ENCODE measurements around the gene PDGFA. TPM values are rescaled to one million over a fixed set of nuclear protein-coding genes. Genes with fewer than 3 reads are reported as not detected.

PDGFA gene
- total and polyA plus RNA-seq, 12 donors: 2.9 to 28.6 (median 13.6) TPM

DNA sequence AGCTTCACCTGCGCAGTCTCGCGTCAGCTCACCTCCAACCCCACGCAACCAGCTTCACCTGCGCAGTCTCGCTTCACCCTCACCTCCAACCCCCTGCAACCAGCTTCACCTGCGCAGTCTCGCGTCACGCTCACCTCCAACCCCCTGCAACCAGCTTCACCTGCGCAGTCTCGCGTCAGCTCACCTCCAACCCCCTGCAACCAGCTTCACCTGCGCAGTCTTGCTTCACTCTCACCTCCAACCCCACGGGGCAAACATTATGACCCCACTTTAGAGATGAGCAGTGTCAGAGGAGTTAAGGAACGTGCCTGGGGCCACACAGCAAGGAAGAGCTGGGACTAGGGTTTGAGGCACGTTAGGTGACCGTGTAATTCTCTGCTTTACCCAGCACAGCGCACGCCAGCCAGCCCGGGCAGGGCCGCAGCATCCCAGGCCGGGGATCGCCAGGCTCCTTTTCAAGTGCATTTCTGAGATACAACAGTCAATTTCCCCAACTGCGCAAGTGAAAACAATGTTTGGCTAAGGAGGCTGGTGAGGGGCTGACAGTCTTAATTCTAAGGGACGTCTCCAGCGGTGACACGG, 22.6 kb upstream of the PDGFA start:
- WGBS, 4 donors: 87 to 93% (median 89%) methylated on average over 25 to 28 of the region's 28 CpGs
- Histone ChIP-seq H3K9me3 (replicated peaks in 1 of 3) (no peaks in the 10 kb centered on the region), H3K27ac (peak overlapping the region in 1 of 5 donors; percentile 59), H3K4me3 (no peak overlapping the region), H3K36me3 (replicated peaks in 1 of 2) (no peaks in the 10 kb centered on the region), H3K27me3 (no peaks in the 10 kb centered on the region), H3K4me1 (replicated peaks in 1 of 2) (peaks cover 10 to 13% of the 10 kb centered on the region in 2 donors)
- intact Hi-C loops (cut with DNase I): no loop called here
- DNase-seq: no peak
- TF ChIP-seq, protein P1, sequence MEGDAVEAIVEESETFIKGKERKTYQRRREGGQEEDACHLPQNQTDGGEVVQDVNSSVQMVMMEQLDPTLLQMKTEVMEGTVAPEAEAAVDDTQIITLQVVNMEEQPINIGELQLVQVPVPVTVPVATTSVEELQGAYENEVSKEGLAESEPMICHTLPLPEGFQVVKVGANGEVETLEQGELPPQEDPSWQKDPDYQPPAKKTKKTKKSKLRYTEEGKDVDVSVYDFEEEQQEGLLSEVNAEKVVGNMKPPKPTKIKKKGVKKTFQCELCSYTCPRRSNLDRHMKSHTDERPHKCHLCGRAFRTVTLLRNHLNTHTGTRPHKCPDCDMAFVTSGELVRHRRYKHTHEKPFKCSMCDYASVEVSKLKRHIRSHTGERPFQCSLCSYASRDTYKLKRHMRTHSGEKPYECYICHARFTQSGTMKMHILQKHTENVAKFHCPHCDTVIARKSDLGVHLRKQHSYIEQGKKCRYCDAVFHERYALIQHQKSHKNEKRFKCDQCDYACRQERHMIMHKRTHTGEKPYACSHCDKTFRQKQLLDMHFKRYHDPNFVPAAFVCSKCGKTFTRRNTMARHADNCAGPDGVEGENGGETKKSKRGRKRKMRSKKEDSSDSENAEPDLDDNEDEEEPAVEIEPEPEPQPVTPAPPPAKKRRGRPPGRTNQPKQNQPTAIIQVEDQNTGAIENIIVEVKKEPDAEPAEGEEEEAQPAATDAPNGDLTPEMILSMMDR (IDR thresholded peaks at IDR 0.05): no peak
- TF ChIP-seq POLR2A (IDR thresholded peaks at IDR 0.05): no peak

DNA sequence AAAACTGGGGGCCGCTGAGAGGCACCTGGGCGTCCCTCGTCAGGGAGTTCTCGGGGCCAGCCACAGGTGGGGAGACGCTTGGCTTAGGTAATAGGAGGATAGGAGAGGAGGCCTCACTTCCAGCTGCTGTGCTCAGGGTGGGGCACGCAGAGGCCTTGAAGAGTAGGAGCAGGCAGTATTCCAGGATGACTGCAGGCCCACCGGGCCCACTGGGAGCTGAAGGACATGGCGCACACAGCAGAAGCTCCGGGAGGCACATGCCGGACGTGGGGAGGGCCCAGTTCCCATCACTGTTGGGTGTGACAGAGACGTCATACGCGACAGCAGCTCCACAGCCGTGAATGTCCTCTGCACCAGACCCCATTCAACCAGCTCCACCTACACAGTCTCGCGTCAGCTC, 22.0 kb upstream of the PDGFA start:
- intact Hi-C loops (cut with DNase I): no loop called here
- TF ChIP-seq POLR2A (IDR thresholded peaks at IDR 0.05): no peak
- TF ChIP-seq, protein P1 (IDR thresholded peaks at IDR 0.05): no peak

DNA sequence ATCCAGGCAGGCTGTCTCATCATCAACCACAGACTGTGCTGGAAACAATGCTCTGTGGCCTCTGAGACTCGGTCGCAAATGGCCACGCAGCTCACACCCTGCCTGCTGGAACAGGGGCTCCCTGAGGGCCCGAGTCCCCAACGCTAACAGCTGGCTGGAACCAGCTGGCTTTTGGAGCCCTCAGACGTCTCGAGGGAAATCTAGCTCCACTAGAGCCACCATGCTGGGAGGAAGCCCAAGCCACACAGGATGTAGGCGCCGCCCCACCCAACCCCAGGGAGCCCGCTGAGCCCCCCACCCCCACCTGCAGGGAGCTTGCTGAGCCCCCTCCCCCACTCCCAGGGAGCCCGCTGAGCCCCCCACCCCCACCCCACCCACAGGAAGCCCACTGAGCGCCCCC, 21.4 kb upstream of the PDGFA start:
- Histone ChIP-seq H3K9me3 (replicated peaks in 1 of 3) (no peaks in the 10 kb centered on the region), H3K4me3 (no peak overlapping the region), H3K36me3 (replicated peaks in 1 of 2) (no peaks in the 10 kb centered on the region), H3K27me3 (no peaks in the 10 kb centered on the region), H3K27ac (no peak overlapping the region), H3K4me1 (replicated peaks in 1 of 2) (peaks cover 10 to 13% of the 10 kb centered on the region in 2 donors)
- WGBS, 4 donors: 86 to 100% (median 89%) methylated on average over 3 to 12 of the region's 12 CpGs; no CpG with 5 or more reads in 1 of the 4 donors
- DNase-seq: no peak
- TF ChIP-seq, protein P1 (IDR thresholded peaks at IDR 0.05): no peak
- no peak for TF ChIP-seq POLR2A (IDR thresholded peaks at IDR 0.05)
- intact Hi-C loops (cut with DNase I): no loop called here

More for the DNA sequence above, 22.0 kb upstream of the PDGFA start:
- Histone ChIP-seq H3K27ac (no peak overlapping the region), H3K4me3 (no peak overlapping the region), H3K9me3 (replicated peaks in 1 of 3) (no peaks in the 10 kb centered on the region), H3K36me3 (replicated peaks in 1 of 2) (no peaks in the 10 kb centered on the region), H3K27me3 (no peaks in the 10 kb centered on the region), H3K4me1 (replicated peaks in 1 of 2) (peaks cover 10 to 13% of the 10 kb centered on the region in 2 donors)
- DNase-seq: no peak
- 88 to 96% (median 91%) methylated on average over 12 to 17 of the region's 17 CpGs for WGBS, 4 donors

DNA sequence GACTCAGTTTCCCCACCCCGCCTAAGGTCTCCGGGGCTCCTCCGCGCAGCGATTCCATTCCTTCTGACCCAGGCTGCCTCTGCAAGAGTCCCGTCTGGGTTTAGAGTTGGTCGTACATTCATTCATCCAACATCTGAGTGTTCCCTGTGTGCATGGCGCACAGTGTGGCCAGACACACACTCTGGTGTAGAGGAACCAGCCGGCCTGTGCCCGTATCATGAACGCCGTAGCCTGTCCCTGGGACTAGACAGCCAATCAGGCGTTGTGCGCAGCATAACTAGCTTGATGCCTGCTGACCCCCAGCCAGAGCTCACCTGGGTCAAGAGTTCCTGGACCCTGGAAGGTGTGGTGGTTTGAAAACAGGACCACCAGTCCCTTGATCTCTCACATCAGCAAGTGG, 20.9 kb upstream of the PDGFA start:
- Histone ChIP-seq H3K4me3 (no peak overlapping the region), H3K36me3 (replicated peaks in 1 of 2) (no peaks in the 10 kb centered on the region), H3K9me3 (replicated peaks in 1 of 3) (no peaks in the 10 kb centered on the region), H3K27me3 (no peaks in the 10 kb centered on the region), H3K4me1 (replicated peaks in 1 of 2) (peaks cover 10 to 13% of the 10 kb centered on the region in 2 donors), H3K27ac (no peak overlapping the region)
- intact Hi-C loops (cut with DNase I): no loop called here
- 93 to 100% (median 97%) methylated on average over 7 to 14 of the region's 14 CpGs for WGBS, 4 donors
- TF ChIP-seq, protein P1 (IDR thresholded peaks at IDR 0.05): no peak
- TF ChIP-seq POLR2A (IDR thresholded peaks at IDR 0.05): no peak
- DNase-seq: no peak
